Kidney glomerular epithelial cell (primary cell): ENCODE results near the gene EDAR.
A peak's percentile ranks its signal among the peaks of the same experiment; 100 is the strongest.

Source experiments
- DNase-seq: peaks from one replicate; lab custom pipeline; 2025; lab: John Stamatoyannopoulos, UW

Gene EDAR

DNA sequence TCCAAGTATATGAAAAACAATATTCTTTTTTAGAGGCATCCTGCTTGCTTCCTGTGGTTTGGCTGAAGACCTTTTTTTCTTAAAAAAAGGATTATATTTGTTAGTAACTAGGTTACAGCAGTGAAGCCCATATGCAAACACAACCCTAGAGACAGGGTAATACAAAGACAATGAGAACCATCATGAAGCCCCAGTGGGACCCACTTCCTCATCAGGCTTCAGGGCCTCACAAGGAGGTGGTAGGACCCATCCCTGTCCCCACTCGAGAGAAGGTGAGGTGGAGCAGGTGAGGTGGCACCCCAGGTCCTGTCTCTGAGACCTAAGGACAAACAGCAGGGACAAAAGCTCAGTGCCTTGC lies 80.3 kb downstream of the EDAR start:
- no peak for DNase-seq

- DNase-seq, result no peak
Measured at GRCh38 chr2:108907822-108908712, 81.0 kb downstream of the EDAR start.

GRCh38 chr2:108906403-108907077 lies 82.5 kb downstream of the EDAR start:
- DNase-seq, result no peak

DNA sequence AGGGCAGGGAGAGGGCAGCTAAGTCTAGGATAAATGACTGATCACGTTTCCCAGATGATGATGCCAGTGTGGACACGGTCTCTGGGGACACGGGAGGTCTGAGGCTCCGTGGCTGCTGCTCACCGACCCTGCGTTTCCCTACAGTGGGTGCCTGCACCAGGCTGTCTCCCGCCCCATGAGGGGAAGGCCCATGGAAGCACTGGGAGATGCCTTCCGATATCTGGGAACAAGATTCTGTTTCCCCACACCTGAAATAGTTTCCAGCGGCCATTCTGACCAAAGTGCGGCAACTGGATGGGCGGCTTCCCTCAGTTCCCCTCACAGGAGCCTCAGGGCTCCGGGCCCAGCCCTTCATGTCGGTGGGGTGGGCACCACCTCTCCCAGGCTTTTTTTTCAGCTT lies 83.1 kb downstream of the EDAR start:
- DNase-seq, result no peak

DNA sequence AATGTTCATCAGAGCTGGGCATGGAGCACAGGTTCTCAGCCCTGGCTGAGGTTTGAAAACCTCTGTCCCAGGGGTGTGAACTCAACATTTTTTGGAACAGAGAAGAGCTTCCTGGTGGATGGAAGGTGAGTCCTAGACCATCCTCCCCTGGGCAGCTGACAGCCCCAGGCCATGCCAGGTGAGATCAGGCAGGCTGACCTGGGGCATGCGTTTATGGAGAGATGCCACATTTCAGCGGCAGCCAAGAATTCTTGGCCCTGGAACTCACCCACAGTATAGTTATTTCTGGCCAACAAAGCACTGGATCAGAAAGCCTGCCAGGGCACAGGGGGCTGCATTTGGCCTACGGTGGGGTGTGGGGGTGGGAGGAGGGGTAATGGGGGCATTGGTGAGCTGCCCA lies 83.8 kb downstream of the EDAR start:
- DNase-seq, result no peak

- no peak for DNase-seq
Measured at GRCh38 chr2:108904680-108905079, 84.3 kb downstream of the EDAR start.

DNA sequence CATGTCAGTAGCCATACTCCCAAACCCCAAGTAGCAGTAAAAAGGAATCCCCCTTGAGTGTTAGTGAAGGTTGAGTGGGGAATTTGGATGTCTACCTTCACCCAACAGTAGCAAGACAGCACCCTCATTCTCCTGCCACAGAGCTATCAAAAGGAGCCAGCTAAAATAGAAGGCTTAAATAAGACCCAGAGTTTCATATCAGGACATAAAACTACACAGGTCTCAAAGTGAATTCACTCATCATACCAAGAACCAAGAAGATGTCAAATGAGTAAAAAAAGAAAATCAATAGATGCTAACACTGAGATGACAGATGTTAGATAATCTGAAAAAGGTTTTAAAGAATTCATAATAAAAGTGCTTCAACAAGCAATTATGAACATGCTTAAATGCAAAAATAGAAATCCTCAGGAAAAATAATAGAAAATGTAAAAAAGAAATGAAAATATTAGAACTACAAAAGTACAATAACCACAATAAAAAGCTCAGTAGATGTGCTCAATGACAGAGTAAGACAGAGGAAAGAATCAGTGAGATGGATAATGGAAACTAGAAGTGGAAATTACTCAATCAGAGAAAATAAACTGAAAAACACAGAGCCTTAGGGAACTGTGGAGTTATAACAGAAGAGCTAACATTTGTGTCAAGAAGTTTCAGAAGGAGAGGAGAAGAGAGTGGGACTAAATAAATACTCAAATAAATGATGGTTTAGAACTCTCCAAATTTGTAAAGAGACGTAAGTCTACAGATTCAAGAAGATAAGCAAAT lies 90.5 kb downstream of the EDAR start:
- DNase-seq, result no peak

DNA sequence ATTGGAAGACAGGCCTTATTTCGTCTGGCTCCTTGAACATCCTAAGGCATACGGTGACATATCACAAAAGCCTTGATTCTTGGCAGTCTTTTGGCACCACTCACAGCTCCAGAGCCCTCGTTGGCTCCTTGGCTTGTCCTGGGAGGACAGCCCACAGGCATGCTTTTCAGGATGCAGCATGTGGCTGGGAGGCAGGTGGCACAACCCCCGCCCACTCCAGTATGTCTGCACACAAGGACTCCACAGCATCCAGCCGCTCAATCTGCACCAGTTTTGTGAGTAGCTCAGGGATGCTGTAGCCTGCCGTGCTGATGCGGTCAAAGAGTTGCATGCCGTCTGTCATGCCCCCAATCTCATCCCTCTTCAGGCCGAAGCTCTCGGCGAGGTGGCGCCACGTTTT lies 92.3 kb downstream of the EDAR start:
- no peak for DNase-seq

GRCh38 chr2:108895188-108895587 lies 93.8 kb downstream of the EDAR start:
- no peak for DNase-seq

DNA sequence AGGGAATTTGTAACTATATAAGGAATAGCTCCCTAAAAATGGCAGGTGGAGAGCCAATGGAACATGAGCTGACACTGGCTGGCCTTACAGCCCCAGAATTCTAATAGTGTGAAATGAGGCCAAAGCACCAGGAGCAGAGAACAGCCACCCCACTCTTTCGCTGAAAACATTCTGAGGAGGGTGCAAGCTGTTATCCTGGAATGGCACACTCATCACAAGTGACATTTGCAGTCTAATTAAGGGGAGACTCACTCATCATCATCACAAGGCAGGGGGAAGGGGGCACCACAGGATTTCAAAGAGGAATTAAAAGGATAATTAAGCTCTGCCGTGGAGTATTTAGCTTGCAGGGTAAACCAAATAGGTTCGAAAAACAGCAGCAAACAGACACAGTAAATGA lies 94.3 kb downstream of the EDAR start:
- no peak for DNase-seq

DNA sequence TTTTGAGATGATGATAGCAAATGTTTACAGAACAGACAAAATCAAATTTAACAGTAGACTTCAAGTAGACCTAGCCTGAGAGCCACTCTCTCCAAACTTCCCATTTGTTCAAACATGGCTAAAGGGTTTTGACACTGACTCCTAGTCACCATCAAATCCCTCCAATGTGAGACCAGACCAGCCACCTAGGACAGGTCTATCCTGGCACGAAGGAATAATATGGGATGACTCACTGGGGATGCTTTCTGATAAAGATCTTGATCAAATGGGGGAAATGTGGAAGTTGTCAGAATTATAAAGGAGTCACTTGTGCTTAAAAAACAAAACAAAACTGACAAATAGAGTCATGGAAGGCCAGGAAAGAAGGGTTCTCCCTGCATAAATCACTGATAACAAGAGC lies 95.7 kb downstream of the EDAR start:
- DNase-seq, result no peak

DNA sequence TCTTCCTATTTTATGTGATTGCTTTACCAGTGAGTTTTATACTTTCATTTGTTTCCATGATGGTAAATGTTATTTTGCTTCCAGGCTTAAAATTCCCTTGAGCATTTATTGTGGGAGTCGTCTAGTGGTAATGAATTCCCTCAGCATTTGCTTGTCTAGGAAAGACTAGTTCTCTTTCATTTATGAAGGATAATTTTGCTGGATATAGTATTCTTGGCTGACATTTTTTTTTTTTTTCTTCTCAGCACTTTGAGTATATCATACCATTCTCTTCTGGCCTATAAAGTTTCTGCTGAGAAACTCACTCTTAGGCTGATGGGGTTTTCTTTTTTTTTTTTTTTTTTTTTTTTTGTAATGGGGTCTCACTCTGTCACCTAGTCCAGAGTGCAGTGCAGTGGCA lies 99.1 kb downstream of the EDAR start:
- DNase-seq, result no peak

DNA sequence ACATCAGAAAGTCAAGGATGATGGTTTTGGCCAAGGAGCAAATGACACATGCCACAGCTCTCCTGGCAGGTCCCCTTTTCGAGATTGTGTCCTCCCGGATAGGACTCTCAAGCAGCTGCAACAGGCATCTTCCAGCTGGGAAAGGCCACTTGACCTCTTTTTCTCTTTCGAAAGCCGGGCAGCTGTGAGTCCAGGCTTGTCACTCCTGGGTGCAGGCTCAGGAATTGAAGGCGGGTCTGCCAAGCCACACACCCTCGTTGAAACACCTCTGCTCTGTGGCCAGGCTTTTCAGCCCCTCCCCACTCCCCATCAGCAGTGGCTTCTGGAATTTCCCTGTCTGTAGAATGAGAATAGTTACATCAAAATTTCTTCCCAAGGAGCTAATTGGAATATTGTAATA lies 104.4 kb downstream of the EDAR start:
- no peak for DNase-seq

- no peak for DNase-seq
Measured at GRCh38 chr2:108878276-108878675, 110.7 kb downstream of the EDAR start.

DNA sequence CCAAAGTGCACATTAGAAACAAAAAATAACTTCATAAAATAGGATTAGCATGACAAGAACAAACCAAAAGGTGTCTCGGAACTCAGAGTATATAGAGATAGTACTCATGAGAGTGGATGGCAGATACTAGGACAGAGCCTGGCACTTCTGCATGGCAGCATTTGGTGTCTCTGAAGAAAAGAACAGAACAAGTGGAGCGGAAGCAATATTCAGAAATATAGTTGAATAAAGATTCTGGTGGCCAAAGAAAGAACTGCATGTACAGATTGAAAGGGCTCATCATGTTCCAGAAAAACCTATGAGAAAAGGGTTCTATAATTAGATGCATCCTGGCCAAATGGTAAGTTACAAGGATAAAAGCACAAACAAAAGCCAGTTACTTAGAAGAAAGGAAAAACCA lies 111.5 kb downstream of the EDAR start:
- DNase-seq, result no peak

- no peak for DNase-seq
Measured at GRCh38 chr2:108870069-108870644, 118.9 kb downstream of the EDAR start.

DNA sequence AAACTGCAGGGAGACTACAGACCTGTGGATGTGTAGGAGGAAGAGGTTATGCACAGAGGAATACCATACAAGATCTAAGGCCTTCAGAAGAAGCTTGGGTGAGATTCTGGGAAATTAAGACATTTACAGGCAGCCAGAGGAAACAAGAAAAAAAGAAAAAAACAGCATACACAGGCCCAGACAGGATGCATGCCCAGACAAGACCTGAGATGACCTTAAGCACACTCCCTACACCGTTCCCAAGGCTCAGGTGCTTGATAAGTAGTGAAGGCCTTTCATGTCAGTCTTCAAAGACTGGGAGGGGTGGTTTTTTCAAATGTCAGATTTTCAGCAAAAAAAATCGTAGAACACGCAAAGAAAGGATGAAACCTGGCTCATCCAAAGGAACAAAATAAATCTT lies 119.5 kb downstream of the EDAR start:
- no peak for DNase-seq

DNA sequence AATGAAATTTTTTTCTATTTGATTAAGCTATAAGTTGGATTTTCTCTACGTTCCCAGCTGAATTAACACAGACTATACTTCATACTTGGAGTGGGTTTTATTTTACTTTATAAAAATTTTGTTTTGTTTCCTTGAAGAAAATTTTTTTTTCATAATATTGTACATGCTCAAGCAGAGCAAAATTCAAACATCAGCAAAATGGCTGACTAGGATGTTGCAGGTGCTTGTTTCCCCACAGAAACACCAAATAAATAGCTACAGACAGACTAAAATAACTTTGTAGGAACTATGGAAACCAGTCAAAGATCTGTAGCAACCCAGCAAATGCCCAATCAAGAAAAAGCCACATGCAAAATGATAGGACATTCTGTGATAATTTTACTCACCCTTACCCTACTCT lies 120.1 kb downstream of the EDAR start:
- no peak for DNase-seq

DNA sequence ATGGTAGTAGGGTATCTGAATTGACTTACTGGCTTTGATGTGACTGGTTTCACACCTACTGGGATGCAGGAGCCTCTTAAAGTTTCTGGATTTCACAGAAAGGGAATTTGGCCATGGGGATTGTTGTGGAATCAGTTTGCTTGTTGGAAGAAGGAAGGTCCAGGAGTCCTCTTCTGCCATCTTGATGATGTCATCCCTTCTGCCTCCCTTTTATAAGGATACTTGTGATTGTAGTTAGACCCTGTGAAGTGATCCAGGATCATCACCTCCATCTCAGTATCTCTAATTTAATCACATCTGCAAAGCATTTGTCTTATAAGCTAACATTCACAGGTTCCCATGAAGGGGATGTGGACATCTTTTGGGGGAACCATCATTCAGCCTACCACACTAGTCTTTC lies 123.0 kb downstream of the EDAR start:
- DNase-seq, result no peak

GRCh38 chr2:108858894-108859293 lies 130.1 kb downstream of the EDAR start:
- no peak for DNase-seq

- DNase-seq, result peak; percentile 7
Measured at GRCh38 chr2:108855194-108855593, 133.8 kb downstream of the EDAR start.

- DNase-seq, result no peak
Measured at GRCh38 chr2:108854484-108854883, 134.5 kb downstream of the EDAR start.

DNA sequence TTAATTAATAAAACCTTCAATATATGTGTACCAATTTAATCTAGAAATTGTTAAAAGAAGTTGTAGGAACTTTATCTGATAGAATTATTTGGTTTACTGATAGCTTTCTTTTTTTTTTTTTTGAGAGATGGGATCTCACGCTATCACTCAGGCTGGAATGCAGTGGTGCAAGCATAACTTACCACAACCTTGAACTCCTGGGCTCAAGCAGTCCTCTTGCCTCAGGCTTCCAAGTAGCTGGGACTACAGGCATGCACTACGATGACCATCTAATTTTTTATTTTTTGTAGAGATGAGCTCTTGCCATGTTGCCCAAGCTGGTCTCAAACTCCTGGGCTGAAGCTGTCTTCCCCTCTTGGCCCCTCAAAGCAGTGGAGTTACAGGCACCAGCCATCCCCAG lies 135.6 kb downstream of the EDAR start:
- no peak for DNase-seq
